K562 (cell line): ENCODE measurements around the gene SDC1. TPM values are rescaled to one million over a fixed set of nuclear protein-coding genes. Genes with fewer than 3 reads are reported as not detected.

Experiments
- ATAC-seq: fragments of 200-7000 bp; cut with Tn5 transposase; 3 replicates; pipeline ENCODE4 v1.9.1; 2020; ENCODE audit warnings: moderate library complexity
- BruUV-seq: library from RNA; stranded (reverse); fragments of 400-500 nt; replicated peaks from 2 replicates; lab custom pipeline; 2021; lab: Mats Ljungman, UMichigan
- CTCF ChIA-PET: fragments of 300-600 bp; formaldehyde crosslinking; extraction: SDS; loops from one replicate; lab custom pipeline; 2021; ENCODE audit warnings: low intra/inter-chr PET ratio; lab: Yijun Ruan, JAX
- POLR2A ChIA-PET: fragments of 300-600, 350-650 bp; sonication (Branson Sonifier 250); formaldehyde crosslinking; extraction: SDS; loops from one replicate; lab custom pipeline; 2021; ENCODE audit warnings: antibody characterized with exemption, inconsistent platforms; lab: Yijun Ruan, JAX
- DNase-seq, 4 experiments: peaks; one replicate each; pipeline versions ENCODE4 v3.0.0 to v3.0.0-alpha.2; 2011 to 2018; ENCODE audit warnings: low spot score in 3 of 4, mixed read lengths in 3 of 4; ENCODE audit errors: extremely low read depth in 1 of 4
- FAIRE-seq: peaks from 2 replicates; lab custom pipeline; 2011; peaks lifted over from hg19 to GRCh38; lab: Jason Lieb, UNC
- H2AFZ ChIP-seq: 2 replicates; pipeline ENCODE4 v1.6.0; 2011; ENCODE audit warnings: low read depth, low read length, control low read depth, inconsistent platforms
- H3K27ac ChIP-seq: fragments of 200-600 bp; 3 replicates; pipeline ENCODE4 v1.8.0; 2011; ENCODE audit warnings: low read depth, mild to moderate bottlenecking, control low read depth, inconsistent platforms, low read length, moderate library complexity, mixed read lengths; ENCODE audit errors: extremely low read depth
- H3K27me3 ChIP-seq, 2 experiments: fragments of 300-600 bp in 1 of 2; 2 replicates in 1 of 2; 3 replicates in 1 of 2; pipeline versions ENCODE4 v1.6.0 to v1.8.0; 2011; ENCODE audit warnings: inconsistent platforms in 2 of 2, low read length in 2 of 2, mild to moderate bottlenecking in 1 of 2, mixed read lengths in 1 of 2, moderate library complexity in 1 of 2; ENCODE audit not compliant: control insufficient read depth in 2 of 2, insufficient read depth in 2 of 2
- H3K36me3 ChIP-seq: fragments of 300-600 bp; 3 replicates; pipeline ENCODE4 v1.8.0; 2011; ENCODE audit warnings: mild to moderate bottlenecking, low read length, inconsistent platforms; ENCODE audit not compliant: control insufficient read depth, insufficient read depth
- H3K4me1 ChIP-seq, 2 experiments: fragments of 200-600 bp in 1 of 2; replicated peaks in 1 of 2; 2 replicates in 1 of 2; 3 replicates in 1 of 2; pipeline versions ENCODE4 v1.5.1 to v1.8.0; 2011; ENCODE audit warnings: inconsistent platforms in 2 of 2, low read length in 2 of 2, mild to moderate bottlenecking in 1 of 2, mixed read lengths in 1 of 2, moderate library complexity in 1 of 2; ENCODE audit not compliant: control insufficient read depth in 2 of 2, insufficient read depth in 2 of 2
- H3K4me2 ChIP-seq: 2 replicates; pipeline ENCODE4 v1.6.1; 2011; ENCODE audit warnings: low read length, control low read depth, inconsistent platforms, mixed read lengths; ENCODE audit not compliant: insufficient read depth
- H3K4me3 ChIP-seq: fragments of 200-600 bp; sonication (generic), shearing (Covaris generic); 2 replicates; pipeline ENCODE4 v1.5.1; 2016; ENCODE audit warnings: control low read depth, inconsistent platforms
- H3K79me2 ChIP-seq: fragments of 200-600 bp; 3 replicates; pipeline ENCODE4 v1.8.0; 2011; ENCODE audit warnings: low read length, inconsistent platforms; ENCODE audit not compliant: control insufficient read depth, insufficient read depth
- H3K9ac ChIP-seq, 2 experiments: 2 replicates each; pipeline versions ENCODE4 v1.6.0 to v1.6.1; 2011; ENCODE audit warnings: low read depth in 2 of 2, low read length in 2 of 2, control low read depth in 1 of 2, inconsistent platforms in 1 of 2, mild to moderate bottlenecking in 1 of 2, mixed read lengths in 1 of 2; ENCODE audit not compliant: insufficient read depth in 1 of 2
- H3K9me1 ChIP-seq: one replicate; pipeline ENCODE4 v1.6.0; 2011; ENCODE audit warnings: inconsistent platforms, mild to moderate bottlenecking, low read length, moderate library complexity; ENCODE audit not compliant: control insufficient read depth, insufficient read depth
- H3K9me3 ChIP-seq: replicated peaks from 2 replicates; pipeline ENCODE4 v1.5.1; 2011; ENCODE audit warnings: low read depth, low read length, inconsistent platforms; ENCODE audit not compliant: control insufficient read depth, insufficient read depth
- H4K20me1 ChIP-seq: replicated peaks from 2 replicates; pipeline ENCODE4 v1.6.1; 2011; ENCODE audit warnings: low read length, inconsistent platforms, mixed read lengths; ENCODE audit not compliant: control insufficient read depth, insufficient read depth
- FOXP1 ChIP-seq: sonication (generic); formaldehyde crosslinking; IDR thresholded peaks from 2 replicates; pipeline ENCODE4 v1.8.0; 2022; ENCODE audit warnings: mild to moderate bottlenecking, missing genetic modification reagents
- HINFP ChIP-seq: fragments of 450-650 bp; conservative IDR thresholded peaks from 2 replicates; pipeline ENCODE4 v1.6.1; 2016; ENCODE audit warnings: missing genetic modification characterization, low read depth, mild to moderate bottlenecking, control low read depth, missing compliant biosample characterization
- MCM2 ChIP-seq: fragments of 450-650 bp; IDR thresholded peaks from 2 replicates; pipeline ENCODE4 v1.6.1; 2017; ENCODE audit warnings: low read depth, mild to moderate bottlenecking
- PHF20 ChIP-seq: fragments of 450-650 bp; IDR thresholded peaks from 2 replicates; pipeline ENCODE4 v1.6.1; 2018; ENCODE audit not compliant: partially characterized antibody
- POLR2H ChIP-seq: IDR thresholded peaks from 2 replicates; pipeline ENCODE4 v1.6.1; 2016; ENCODE audit warnings: missing genetic modification characterization, low read depth, mild to moderate bottlenecking, control low read depth, missing compliant biosample characterization, moderate library complexity
- POLR3A ChIP-seq: IDR thresholded peaks from 2 replicates; pipeline ENCODE4 v1.6.1; 2011; ENCODE audit warnings: borderline replicate concordance, mild to moderate bottlenecking, moderate library complexity; ENCODE audit not compliant: insufficient read length, insufficient read depth; ENCODE audit errors: extremely low read depth
- SIN3A ChIP-seq, 2 experiments: fragments of 150-350 bp in 1 of 2; IDR thresholded peaks; 2 replicates each; pipeline ENCODE4 v1.6.1; 2011 to 2016; ENCODE audit warnings: borderline replicate concordance in 2 of 2, low read depth in 2 of 2, low read length in 2 of 2, mild to moderate bottlenecking in 2 of 2, moderate library complexity in 2 of 2; ENCODE audit not compliant: control insufficient read depth in 1 of 2
- THRB ChIP-seq: fragments of 450-650 bp; formaldehyde crosslinking; conservative IDR thresholded peaks from 2 replicates; pipeline ENCODE4 v1.4.0; 2022; ENCODE audit warnings: mild to moderate bottlenecking, missing genetic modification characterization
- WHSC1 ChIP-seq: IDR thresholded peaks from one replicate; pipeline ENCODE4 v1.6.1; 2012; ENCODE audit warnings: low read length, control low read depth, inconsistent platforms
- ZNF436 ChIP-seq: fragments of 250-450, 450-650 bp; sonication (Bioruptor Pico); formaldehyde crosslinking; IDR thresholded peaks from 2 replicates; pipeline ENCODE4 v1.7.0; 2020; ENCODE audit warnings: mild to moderate bottlenecking
- ZNF76 ChIP-seq: fragments of 250-450 bp; sonication (Bioruptor Pico); IDR thresholded peaks from 2 replicates; pipeline ENCODE4 v1.4.0; 2020; ENCODE audit warnings: mild to moderate bottlenecking, moderate library complexity, borderline replicate concordance
- WGBS: fragments of 100-300 bp; shearing (Covaris generic); methylation state at CpG from one replicate; pipeline ENCODE4 v1.1.6; 2016; ENCODE audit warnings: low coverage, mixed read lengths; ENCODE audit not compliant: insufficient coverage; ENCODE audit errors: missing lambda C conversion rate; 5-methylcytosine and 5-hydroxymethylcytosine counted together
- in situ Hi-C: fragments of 300-500 bp; cut with MboI; formaldehyde crosslinking; loops from 4 replicates; pipeline ENCODE4 v1.15.0; 2018; ENCODE audit warnings: inconsistent platforms, mixed read lengths
- intact Hi-C: fragments of 100-400 bp; cut with micrococcal nuclease; formaldehyde crosslinking; loops from 2 replicates; pipeline ENCODE4 v1.14.2; 2022
- polyA plus RNA-seq, 8 experiments: library from polyadenylated mRNA; depleted of rRNA in 4 of 8; stranded (reverse) in 5 of 8; unstranded in 3 of 8; fragments of >200 nt; fragmentation: Nextera tagmentation in 2 of 8; fragmentation: Illumina TruSeq in 1 of 8; extraction: Ambion mirVana in 2 of 8; extraction: Trizol in 1 of 8; gene quantifications; 2 replicates each; pipeline versions ENCODE4 v1.2.1 to v1.2.3, GENCODE V29; 2011 to 2014; ENCODE audit warnings: inconsistent platforms in 1 of 8, missing spikeins in 1 of 8
- total RNA-seq, 7 experiments: library from RNA; depleted of rRNA in 6 of 7; stranded (reverse); fragments of >200 nt in 6 of 7; fragmentation: Illumina TruSeq in 2 of 7; extraction: Trizol in 2 of 7; gene quantifications; 2 replicates each; pipeline versions ENCODE4 v1.2.1 to v1.2.3, GENCODE V29; 2011 to 2021; ENCODE audit warnings: low replicate concordance in 1 of 7

SDC1 gene
- total and polyA plus RNA-seq, 9 of the 15 experiments (the other 6 are each of a cell fraction or from before 2014, with no cell fraction given): 0.06 to 2.7 (median 0.49) TPM

DNA sequence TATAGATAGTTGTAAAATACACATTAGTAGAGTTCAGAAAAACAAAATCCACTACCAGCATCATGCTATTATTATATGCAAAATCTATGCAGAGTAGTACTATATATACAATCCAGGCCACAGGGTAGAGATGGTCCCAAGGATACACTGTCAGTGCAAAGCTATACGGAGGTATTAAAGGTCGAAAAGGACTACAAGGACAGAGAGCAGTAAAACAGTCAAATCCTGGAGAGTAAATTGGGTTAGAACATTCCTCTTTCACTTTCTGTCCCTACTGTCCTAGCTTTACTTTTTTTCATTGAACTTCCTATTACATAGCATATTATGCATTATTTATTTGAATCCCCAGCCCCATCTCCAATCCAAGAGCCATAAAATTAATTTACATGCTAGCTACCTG is 39.7 kb upstream of the SDC1 start:
- intact Hi-C loops: no loop called here
- in situ Hi-C loops: no loop called here
- H3K36me3 ChIP-seq: peaks cover 53% of the 10 kb centered on the region
- ChIA-PET POLR2A (no interaction called here), CTCF (no interaction called here)
- no peak overlapping the region for H2AFZ ChIP-seq
- no peaks in the 10 kb centered on the region for H3K9me3 ChIP-seq
- no peak overlapping the region for H3K4me3 ChIP-seq
- BruUV-seq: no TSS peak
- ATAC-seq: 0 out of 3 replicates have a peak, but pooled peaks have one; percentile 31
- H4K20me1 ChIP-seq: no peaks in the 10 kb centered on the region
- H3K4me1 ChIP-seq: no peaks in the 10 kb centered on the region
- 93% methylated on average over 2 of the region's 2 CpGs for WGBS
- no peak overlapping the region for H3K27ac ChIP-seq
- no peak overlapping the region for H3K9ac ChIP-seq
- no peak for DNase-seq
- H3K79me2 ChIP-seq: no peaks in the 10 kb centered on the region; the same call in 2 of the 3 replicates
- H3K27me3 ChIP-seq: no peaks in the 10 kb centered on the region
- peak; percentile 37 for FAIRE-seq
- no peak overlapping the region for H3K4me2 ChIP-seq
- no peaks in the 10 kb centered on the region for H3K9me1 ChIP-seq
- TF ChIP-seq SIN3A (IDR thresholded peaks at IDR 0.05; ENCODE audit: borderline replicate concordance in 2 of 2, control insufficient read depth in 1 of 2, low read depth in 2 of 2, low read length in 2 of 2) (no peak), WHSC1 (no peak), FOXP1 (CRISPR knock-in tag) (no peak), MCM2 (no peak), POLR3A (no peak), PHF20 (no peak), POLR2H (tag) (no peak), THRB (CRISPR knock-in tag) (no peak), ZNF436 (CRISPR knock-in tag) (no peak), ZNF76 (CRISPR knock-in tag) (no peak), HINFP (tag) (no peak)
